ENCODE measurements around the gene MIA2.
A peak's percentile ranks its signal among the peaks of the same experiment; 100 is the strongest.
"Not testable (repeated sequence)": the region's sequence is repeated elsewhere in the genome, so short reads cannot be mapped to it uniquely, and the experiment has no call there.

MIA2 gene

GRCh38 chr14:39231751-39232553 lies 1.8 kb upstream of the MIA2 start:
- DNase-seq (ENCODE audit: low spot score) = peak; percentile 64

- peak; percentile 14 for DNase-seq (ENCODE audit: low spot score)
Measured at GRCh38 chr14:39232554-39233415, 930 bp upstream of the MIA2 start.

GRCh38 chr14:39234986-39235385 lies 1.3 kb downstream of the MIA2 start:
- DNase-seq (ENCODE audit: low spot score) = not testable (repeated sequence)

GRCh38 chr14:39235466-39235865 lies 1.8 kb downstream of the MIA2 start:
- not testable (repeated sequence) for DNase-seq (ENCODE audit: low spot score)

GRCh38 chr14:39240769-39241168 lies 7.1 kb downstream of the MIA2 start:
- DNase-seq (ENCODE audit: low spot score) = no peak

GRCh38 chr14:39241637-39242036 lies 7.9 kb downstream of the MIA2 start:
- DNase-seq (ENCODE audit: low spot score) = no peak

- no peak for DNase-seq (ENCODE audit: low spot score)
Measured at GRCh38 chr14:39243831-39244230, 10.1 kb downstream of the MIA2 start.

- no peak for DNase-seq (ENCODE audit: low spot score)
Measured at GRCh38 chr14:39246618-39247017, 12.9 kb downstream of the MIA2 start.

GRCh38 chr14:39247256-39247655 lies 13.5 kb downstream of the MIA2 start:
- DNase-seq (ENCODE audit: low spot score) = no peak

- DNase-seq (ENCODE audit: low spot score) = no peak
Measured at GRCh38 chr14:39251547-39251946, 17.8 kb downstream of the MIA2 start.

GRCh38 chr14:39257388-39257787 lies 23.7 kb downstream of the MIA2 start:
- DNase-seq (ENCODE audit: low spot score) = not testable (repeated sequence)

GRCh38 chr14:39258782-39259545 lies 25.2 kb downstream of the MIA2 start:
- DNase-seq (ENCODE audit: low spot score) = no peak

GRCh38 chr14:39260161-39260560 lies 26.4 kb downstream of the MIA2 start:
- not testable (repeated sequence) for DNase-seq (ENCODE audit: low spot score)

GRCh38 chr14:39262214-39262613 lies 28.5 kb downstream of the MIA2 start:
- DNase-seq (ENCODE audit: low spot score) = not testable (repeated sequence)

GRCh38 chr14:39264057-39264456 lies 30.3 kb downstream of the MIA2 start:
- no peak for DNase-seq (ENCODE audit: low spot score)

GRCh38 chr14:39264558-39264957 lies 30.8 kb downstream of the MIA2 start:
- DNase-seq (ENCODE audit: low spot score) = no peak

- no peak for DNase-seq (ENCODE audit: low spot score)
Measured at GRCh38 chr14:39265033-39265432, 31.3 kb downstream of the MIA2 start.

GRCh38 chr14:39265806-39266524 lies 32.2 kb downstream of the MIA2 start:
- DNase-seq (ENCODE audit: low spot score) = no peak

- DNase-seq (ENCODE audit: low spot score) = no peak
Measured at GRCh38 chr14:39266525-39266870, 32.8 kb downstream of the MIA2 start.

- DNase-seq (ENCODE audit: low spot score) = peak; percentile 78
Measured at GRCh38 chr14:39266871-39267607, 33.3 kb downstream of the MIA2 start.

- peak; percentile 26 for DNase-seq (ENCODE audit: low spot score)
Measured at GRCh38 chr14:39267608-39268005, 33.9 kb downstream of the MIA2 start.

Measured in CD4-positive, alpha-beta T cell treated with Interleukin-15 for 4 hours (primary cell).